ENCODE data around the gene AUTS2. TPM values are rescaled to one million over a fixed set of nuclear protein-coding genes. Genes with fewer than 3 reads are reported as not detected.

AUTS2 gene
- total and polyA plus RNA-seq, 10 donors = 6.1 to 54.8 (median 29.1) TPM

- H3K36me3 ChIP-seq = no peaks in the 10 kb centered on the region
- 77 to 97% (median 88%) methylated on average over 2 of the region's 2 CpGs for WGBS, 5 donors
- H3K4me1 ChIP-seq = peaks cover 0 to 4% (median 0%) of the 10 kb centered on the region in 6 donors
- no peak overlapping the region for H3K27ac ChIP-seq
- no peak overlapping the region for H3K4me3 ChIP-seq
- H3K9me3 ChIP-seq = no peaks in the 10 kb centered on the region
- no peaks in the 10 kb centered on the region for H3K27me3 ChIP-seq (replicated peaks in 1 of 7)
- TF ChIP-seq POLR2AphosphoS5 (IDR thresholded peaks at IDR 0.05) (no peak), CTCF (IDR thresholded peaks at IDR 0.05 in 8 of 11, conservative IDR thresholded peaks at IDR 0.05 in 3 of 11) (no peak), POLR2A (IDR thresholded peaks at IDR 0.05) (no peak)
- intact Hi-C loops (cut with DNase I; ENCODE audit: low total_unique reads) = no loop called here
- DNase-seq = no peak
Measured at GRCh38 chr7:69633122-69633831, 35.0 kb downstream of the AUTS2 start.

DNA sequence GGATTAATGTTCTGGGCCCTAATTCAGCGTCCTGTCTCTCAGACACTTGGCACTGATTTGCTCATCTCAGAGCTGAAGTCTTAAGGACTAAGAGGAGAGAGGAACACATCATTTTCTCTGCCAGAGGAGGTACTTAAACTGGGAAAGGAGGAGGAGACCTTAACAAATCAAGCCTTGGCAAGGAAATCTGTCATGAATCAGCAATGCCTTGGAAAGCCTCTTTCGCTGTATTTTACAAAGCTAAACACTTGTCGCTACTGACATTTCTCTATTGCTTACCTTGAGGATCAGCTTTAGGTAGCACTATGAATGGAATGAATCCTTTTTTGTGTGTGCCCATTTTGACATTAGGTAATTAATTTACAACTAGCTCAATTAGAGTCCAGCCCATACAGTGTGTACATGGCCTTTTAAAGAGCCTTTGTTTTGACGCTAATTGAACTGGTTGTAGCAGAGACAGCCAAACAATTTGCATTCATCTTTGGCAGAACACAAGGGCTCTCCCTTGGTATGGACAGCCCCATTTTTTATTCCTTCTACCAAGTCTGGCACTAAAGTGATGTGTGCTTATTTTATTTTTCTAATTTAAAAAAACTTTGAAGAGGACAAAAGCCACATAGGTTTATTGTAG lies 37.4 kb downstream of the AUTS2 start:
- no peak overlapping the region for H3K27ac ChIP-seq
- H3K36me3 ChIP-seq = no peaks in the 10 kb centered on the region
- TF ChIP-seq CTCF (IDR thresholded peaks at IDR 0.05 in 8 of 11, conservative IDR thresholded peaks at IDR 0.05 in 3 of 11) (no peak), POLR2AphosphoS5 (IDR thresholded peaks at IDR 0.05) (no peak), POLR2A (IDR thresholded peaks at IDR 0.05) (no peak)
- DNase-seq = no peak
- H3K4me3 ChIP-seq = no peak overlapping the region
- H3K9me3 ChIP-seq = no peaks in the 10 kb centered on the region
- 92 to 95% (median 93%) methylated on average over 4 of the region's 4 CpGs for WGBS, 5 donors
- H3K27me3 ChIP-seq (replicated peaks in 1 of 7) = no peaks in the 10 kb centered on the region
- intact Hi-C loops (cut with DNase I; ENCODE audit: low total_unique reads) = no loop called here
- H3K4me1 ChIP-seq = no peaks in the 10 kb centered on the region

GRCh38 chr7:69638674-69639073 lies 40.4 kb downstream of the AUTS2 start:
- Histone ChIP-seq H3K9me3 (no peaks in the 10 kb centered on the region), H3K27me3 (replicated peaks in 1 of 7) (no peaks in the 10 kb centered on the region), H3K36me3 (no peaks in the 10 kb centered on the region), H3K4me3 (no peak overlapping the region), H3K4me1 (no peaks in the 10 kb centered on the region), H3K27ac (no peak overlapping the region)
- TF ChIP-seq CTCF (IDR thresholded peaks at IDR 0.05 in 8 of 11, conservative IDR thresholded peaks at IDR 0.05 in 3 of 11) = no peak
- TF ChIP-seq POLR2AphosphoS5 (IDR thresholded peaks at IDR 0.05) = no peak
- no peak for TF ChIP-seq POLR2A (IDR thresholded peaks at IDR 0.05)
- DNase-seq = no peak
- intact Hi-C loops (cut with DNase I; ENCODE audit: low total_unique reads) = no loop called here
- whole genome bisulfite sequencing, 5 donors = 86 to 98% (median 93%) methylated on average over 1 of the region's 1 CpG

DNA sequence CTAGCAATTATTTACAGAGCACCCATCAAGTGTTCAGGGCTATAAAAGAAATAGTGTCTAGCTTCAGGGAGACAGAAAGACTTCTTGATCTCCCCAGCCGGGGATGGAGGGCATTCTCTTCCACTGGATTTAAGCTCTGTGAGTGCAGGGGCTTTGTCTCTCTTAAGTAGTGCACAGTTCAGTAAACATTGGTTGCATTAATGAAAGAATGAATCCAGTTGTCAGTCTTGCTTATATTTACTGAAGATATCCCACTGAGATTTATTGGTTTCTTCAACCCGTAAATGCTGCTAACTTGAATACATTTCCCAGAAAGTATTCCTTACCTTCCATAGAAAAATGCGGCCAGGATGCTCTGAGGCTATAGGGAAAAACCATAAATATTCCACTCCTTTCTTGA lies 41.9 kb downstream of the AUTS2 start:
- Histone ChIP-seq H3K27ac (no peak overlapping the region), H3K9me3 (no peaks in the 10 kb centered on the region), H3K4me3 (no peak overlapping the region), H3K36me3 (no peaks in the 10 kb centered on the region), H3K4me1 (no peaks in the 10 kb centered on the region), H3K27me3 (replicated peaks in 1 of 7) (no peaks in the 10 kb centered on the region)
- intact Hi-C loops (cut with DNase I; ENCODE audit: low total_unique reads) = no loop called here
- DNase-seq = no peak
- no peak for TF ChIP-seq POLR2AphosphoS5 (IDR thresholded peaks at IDR 0.05)
- no peak for TF ChIP-seq CTCF (IDR thresholded peaks at IDR 0.05 in 8 of 11, conservative IDR thresholded peaks at IDR 0.05 in 3 of 11)
- no peak for TF ChIP-seq POLR2A (IDR thresholded peaks at IDR 0.05)
- WGBS, 5 donors = 90 to 97% (median 95%) methylated on average over 3 of the region's 3 CpGs

All from spleen (tissue), 11 donors.